Smooth muscle cell of the coronary artery (primary cell): ENCODE results near the gene FLRT2. TPM values are rescaled to one million over a fixed set of nuclear protein-coding genes. Genes with fewer than 3 reads are reported as not detected.

Experiments
- total RNA-seq: library from RNA; depleted of rRNA; stranded (reverse); fragments of >200 nt; gene quantifications from 2 replicates; pipeline ENCODE4 v1.2.3, GENCODE V29; 2014; ENCODE audit warnings: low replicate concordance

FLRT2 gene, protein sequence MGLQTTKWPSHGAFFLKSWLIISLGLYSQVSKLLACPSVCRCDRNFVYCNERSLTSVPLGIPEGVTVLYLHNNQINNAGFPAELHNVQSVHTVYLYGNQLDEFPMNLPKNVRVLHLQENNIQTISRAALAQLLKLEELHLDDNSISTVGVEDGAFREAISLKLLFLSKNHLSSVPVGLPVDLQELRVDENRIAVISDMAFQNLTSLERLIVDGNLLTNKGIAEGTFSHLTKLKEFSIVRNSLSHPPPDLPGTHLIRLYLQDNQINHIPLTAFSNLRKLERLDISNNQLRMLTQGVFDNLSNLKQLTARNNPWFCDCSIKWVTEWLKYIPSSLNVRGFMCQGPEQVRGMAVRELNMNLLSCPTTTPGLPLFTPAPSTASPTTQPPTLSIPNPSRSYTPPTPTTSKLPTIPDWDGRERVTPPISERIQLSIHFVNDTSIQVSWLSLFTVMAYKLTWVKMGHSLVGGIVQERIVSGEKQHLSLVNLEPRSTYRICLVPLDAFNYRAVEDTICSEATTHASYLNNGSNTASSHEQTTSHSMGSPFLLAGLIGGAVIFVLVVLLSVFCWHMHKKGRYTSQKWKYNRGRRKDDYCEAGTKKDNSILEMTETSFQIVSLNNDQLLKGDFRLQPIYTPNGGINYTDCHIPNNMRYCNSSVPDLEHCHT
- total RNA-seq = 14.0 and 16.7 TPM in 2 replicates

GRCh38 chr14:85529803-85530574 lies at the start of gene FLRT2:
TSS of gene FLRT2 (plus strand) at chr14:85530144. CDS start at chr14:85621515, 91,371 bp downstream.

